H1 (cell line): ENCODE measurements around the gene AP1S3. TPM values are rescaled to one million over a fixed set of nuclear protein-coding genes. Genes with fewer than 3 reads are reported as not detected.

Source experiments
- BCL11A ChIP-seq, 2 experiments: IDR thresholded peaks; one replicate each; pipeline ENCODE4 v1.6.1; 2011; ENCODE audit warnings: low read depth in 2 of 2, low read length in 2 of 2, mild to moderate bottlenecking in 2 of 2
- GTF2F1 ChIP-seq: IDR thresholded peaks from 2 replicates; pipeline ENCODE4 v1.6.1; 2012; ENCODE audit warnings: low read depth, low read length, improper control_type of control experiment, borderline replicate concordance
- KDM4A ChIP-seq: IDR thresholded peaks from one replicate; pipeline ENCODE4 v1.7.1; 2012; ENCODE audit warnings: low read depth, mild to moderate bottlenecking, moderate library complexity, low read length, inconsistent platforms; ENCODE audit not compliant: severe bottlenecking
- RFX5 ChIP-seq: IDR thresholded peaks from 2 replicates; pipeline ENCODE4 v1.6.1; 2011; ENCODE audit warnings: low read depth, low read length, improper control_type of control experiment, borderline replicate concordance
- TAF1 ChIP-seq: IDR thresholded peaks from 2 replicates; pipeline ENCODE4 v1.6.1; 2011; ENCODE audit warnings: mild to moderate bottlenecking, low read depth, low read length
- TAF7 ChIP-seq: optimal IDR thresholded peaks from 2 replicates; pipeline ENCODE3; 2011; ENCODE audit warnings: low read depth, mild to moderate bottlenecking, inconsistent platforms, low read length, moderate library complexity, borderline replicate concordance
- polyA plus RNA-seq, 7 experiments: library from polyadenylated mRNA; depleted of rRNA in 3 of 7; stranded (reverse) in 5 of 7; unstranded in 2 of 7; fragments of >200 nt in 5 of 7; fragments of 200-250 nt in 2 of 7; gene quantifications; 1 replicate in 5 of 7; 2 replicates in 1 of 7; 4 replicates in 1 of 7; pipeline versions ENCODE4 v1.2.1 to v1.2.3, GENCODE V29; 2011 to 2013; ENCODE audit warnings: missing spikeins in 2 of 7, mixed read lengths in 2 of 7
- total RNA-seq: library from RNA; stranded (reverse); fragmentation: NEBNext Ultra II Directional; extraction: Animal tissue kit (Norgen Biotek cat#: 25700); gene quantifications from 2 replicates; pipeline ENCODE4 v1.2.1, GENCODE V29; 2021

AP1S3 gene
- total and polyA plus RNA-seq, 2 of the 8 experiments (the other 6 are each of a cell fraction or from before 2014, with no cell fraction given), result 3.9 to 20.2 TPM

- no peak for TF ChIP-seq GTF2F1
- TF ChIP-seq TAF1, result no peak
- no peak for TF ChIP-seq BCL11A (IDR thresholded peaks at IDR 0.05; ENCODE audit: low read depth in 2 of 2, low read length in 2 of 2)
- no peak for TF ChIP-seq KDM4A
- TF ChIP-seq RFX5, result no peak
- TF ChIP-seq TAF7, result no peak
Measured at GRCh38 chr2:223824301-223824700, 13.1 kb downstream of the AP1S3 start (continued).
